Neural cell (in vitro differentiated cells): ENCODE measurements around the gene PLET1.

Source experiments
- CTCF ChIP-seq: fragments of 450-650 bp; IDR thresholded peaks from 2 replicates; pipeline ENCODE4 v1.5.1; 2014; ENCODE audit warnings: antibody characterized with exemption, mild to moderate bottlenecking, moderate library complexity; ENCODE audit not compliant: poor library complexity, severe bottlenecking
- EP300 ChIP-seq: fragments of 450-650 bp; conservative IDR thresholded peaks from 2 replicates; pipeline ENCODE4 v1.6.1; 2014; ENCODE audit warnings: antibody characterized with exemption, mild to moderate bottlenecking, moderate library complexity; ENCODE audit not compliant: poor library complexity, severe bottlenecking
- MXI1 ChIP-seq: fragments of 450-650 bp; conservative IDR thresholded peaks from 2 replicates; pipeline ENCODE4 v1.6.1; 2014; ENCODE audit warnings: antibody characterized with exemption, mild to moderate bottlenecking; ENCODE audit not compliant: poor library complexity, severe bottlenecking
- POLR2AphosphoS5 ChIP-seq: IDR thresholded peaks from 2 replicates; pipeline ENCODE4 v1.6.1; 2012

GRCh38 chr11:112285841-112286311 lies 25.2 kb upstream of the PLET1 start:
- TF ChIP-seq CTCF (no peak), POLR2AphosphoS5 (no peak), EP300 (no peak), MXI1 (no peak)
